H1 (cell line): Measurements from ENCODE around the gene SECISBP2.
A peak's percentile ranks its signal among the peaks of the same experiment; 100 is the strongest.

Experiments
- CBX5 ChIP-seq: fragments of 300-800, 300-1000 bp; sonication (generic); IDR thresholded peaks from 2 replicates; pipeline ENCODE4 v1.7.1; 2016; ENCODE audit warnings: antibody characterized with exemption, low read length, low read depth
- CBX8 ChIP-seq: fragments of 300-800, 300-1000 bp; sonication (generic); IDR thresholded peaks from 2 replicates; pipeline ENCODE4 v1.7.1; 2016; ENCODE audit warnings: low read depth, low read length, borderline replicate concordance
- CEBPB ChIP-seq: IDR thresholded peaks from 2 replicates; pipeline ENCODE4 v1.6.1; 2012; ENCODE audit warnings: low read depth, low read length
- GABPA ChIP-seq: IDR thresholded peaks from 2 replicates; pipeline ENCODE4 v1.6.1; 2011; ENCODE audit warnings: mild to moderate bottlenecking, low read length, moderate library complexity, borderline replicate concordance; ENCODE audit not compliant: insufficient read depth
- POLR2A ChIP-seq, 2 experiments: IDR thresholded peaks; 1 replicate in 1 of 2; 2 replicates in 1 of 2; pipeline ENCODE4 v1.6.1; 2011; ENCODE audit warnings: low read depth in 2 of 2, low read length in 2 of 2, mild to moderate bottlenecking in 2 of 2; ENCODE audit errors: control extremely low read depth in 1 of 2
- RAD21 ChIP-seq, 2 experiments: IDR thresholded peaks in 1 of 2; conservative IDR thresholded peaks in 1 of 2; 2 replicates each; pipeline ENCODE4 v1.6.1; 2011; ENCODE audit warnings: low read depth in 2 of 2, low read length in 2 of 2, improper control_type of control experiment in 1 of 2, inconsistent platforms in 1 of 2, mild to moderate bottlenecking in 1 of 2, moderate library complexity in 1 of 2
- RNF2 ChIP-seq: fragments of 200-900, 300-1000 bp; sonication (generic); IDR thresholded peaks from 2 replicates; pipeline ENCODE4 v1.7.1; 2016; ENCODE audit warnings: borderline replicate concordance, low read depth, mild to moderate bottlenecking, antibody characterized with exemption, low read length; ENCODE audit not compliant: poor library complexity, severe bottlenecking; ENCODE audit errors: missing control alignments
- SAP30 ChIP-seq: fragments of 300-600 bp; sonication (generic); IDR thresholded peaks from 2 replicates; pipeline ENCODE4 v1.7.1; 2012; ENCODE audit warnings: low read length, moderate library complexity, mild to moderate bottlenecking, inconsistent platforms; ENCODE audit not compliant: insufficient read depth, insufficient replicate concordance
- SIRT6 ChIP-seq: IDR thresholded peaks from one replicate; pipeline ENCODE4 v1.7.1; 2012; ENCODE audit warnings: low read length, inconsistent platforms
- TF ChIP-seq, protein P1 (sequence below), 3 experiments: IDR thresholded peaks; 1 replicate in 2 of 3; 2 replicates in 1 of 3; pipeline versions ENCODE4 v1.5.1 to v1.6.1; 2011; ENCODE audit warnings: low read length in 3 of 3, mild to moderate bottlenecking in 3 of 3, inconsistent platforms in 2 of 3, low read depth in 1 of 3, moderate library complexity in 1 of 3; ENCODE audit not compliant: insufficient read depth in 1 of 3; ENCODE audit errors: control extremely low read depth in 1 of 3

DNA sequence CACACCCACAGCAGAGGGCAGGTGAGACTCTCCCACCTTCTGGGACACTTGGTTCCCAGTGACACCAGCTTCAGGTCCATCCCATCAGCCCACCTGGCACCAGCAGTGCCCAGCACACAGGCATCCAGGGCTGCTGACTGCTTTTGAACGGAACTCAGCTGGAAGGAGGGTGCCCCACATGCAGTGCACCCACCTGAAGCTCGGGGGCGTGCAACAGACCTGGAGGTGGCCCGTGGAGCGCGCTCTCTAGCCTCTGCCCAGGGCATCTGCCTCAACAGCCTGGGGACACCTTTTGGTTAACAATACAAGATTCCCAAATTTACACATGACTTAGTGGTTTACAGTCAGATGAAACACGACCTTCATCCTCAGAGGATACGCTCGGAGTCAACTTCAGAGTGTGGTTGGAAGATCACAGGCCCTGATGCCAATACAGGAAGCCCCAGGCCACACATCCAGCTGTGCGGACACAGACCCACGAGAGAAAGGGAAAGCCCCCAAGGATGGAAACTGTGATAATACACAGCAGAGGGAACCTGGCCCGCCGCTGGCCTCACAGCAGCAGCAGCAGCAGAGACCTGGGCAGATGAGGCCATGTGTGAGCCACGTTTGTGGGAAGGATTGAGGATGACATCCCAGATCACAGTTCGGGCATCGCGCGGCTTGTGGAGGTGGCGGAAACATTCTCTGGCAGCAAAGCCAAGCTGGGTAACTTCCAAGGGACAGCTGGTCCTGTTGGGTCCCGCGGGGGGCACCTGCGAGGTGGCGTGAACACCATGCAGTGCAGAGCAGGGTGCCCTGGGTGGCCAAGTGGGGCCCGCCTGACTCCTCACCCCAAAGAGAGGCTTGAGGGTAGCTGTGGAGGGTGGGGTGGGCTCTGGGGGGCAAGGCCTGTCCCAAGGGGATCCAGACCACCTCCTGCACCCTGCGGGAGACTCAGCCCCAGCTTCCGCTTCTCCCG is 64.0 kb downstream of the SECISBP2 start:
- TF ChIP-seq CBX8 = no peak
- TF ChIP-seq, protein P1, sequence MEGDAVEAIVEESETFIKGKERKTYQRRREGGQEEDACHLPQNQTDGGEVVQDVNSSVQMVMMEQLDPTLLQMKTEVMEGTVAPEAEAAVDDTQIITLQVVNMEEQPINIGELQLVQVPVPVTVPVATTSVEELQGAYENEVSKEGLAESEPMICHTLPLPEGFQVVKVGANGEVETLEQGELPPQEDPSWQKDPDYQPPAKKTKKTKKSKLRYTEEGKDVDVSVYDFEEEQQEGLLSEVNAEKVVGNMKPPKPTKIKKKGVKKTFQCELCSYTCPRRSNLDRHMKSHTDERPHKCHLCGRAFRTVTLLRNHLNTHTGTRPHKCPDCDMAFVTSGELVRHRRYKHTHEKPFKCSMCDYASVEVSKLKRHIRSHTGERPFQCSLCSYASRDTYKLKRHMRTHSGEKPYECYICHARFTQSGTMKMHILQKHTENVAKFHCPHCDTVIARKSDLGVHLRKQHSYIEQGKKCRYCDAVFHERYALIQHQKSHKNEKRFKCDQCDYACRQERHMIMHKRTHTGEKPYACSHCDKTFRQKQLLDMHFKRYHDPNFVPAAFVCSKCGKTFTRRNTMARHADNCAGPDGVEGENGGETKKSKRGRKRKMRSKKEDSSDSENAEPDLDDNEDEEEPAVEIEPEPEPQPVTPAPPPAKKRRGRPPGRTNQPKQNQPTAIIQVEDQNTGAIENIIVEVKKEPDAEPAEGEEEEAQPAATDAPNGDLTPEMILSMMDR (IDR thresholded peaks at IDR 0.05; ENCODE audit: control extremely low read depth in 1 of 3, insufficient read depth in 1 of 3, low read depth in 1 of 3, low read length in 3 of 3) = peak in 1 of 3 experiments; percentile 8; a peak in 1 of 4 replicates
- TF ChIP-seq POLR2A (IDR thresholded peaks at IDR 0.05; ENCODE audit: control extremely low read depth in 1 of 2, low read depth in 2 of 2, low read length in 2 of 2) = no peak
- TF ChIP-seq RAD21 (IDR thresholded peaks at IDR 0.05 in 1 of 2, conservative IDR thresholded peaks at IDR 0.05 in 1 of 2; ENCODE audit: low read depth in 2 of 2, low read length in 2 of 2) = no peak
- no peak for TF ChIP-seq SAP30
- TF ChIP-seq SIRT6 = no peak
- no peak for TF ChIP-seq CEBPB
- no peak for TF ChIP-seq GABPA
- TF ChIP-seq CBX5 = no peak
- no peak for TF ChIP-seq RNF2
